HG03095 (cell line): Measurements from ENCODE around the gene ADCY7.
A peak's percentile ranks its signal among the peaks of the same experiment; 100 is the strongest.

ENCODE experiments used
- ATAC-seq: cut with Tn5 transposase; IDR thresholded peaks from one replicate; pipeline ENCODE4 v1.9.1; 2021; ENCODE audit warnings: moderate library complexity; ENCODE audit not compliant: unreplicated experiment

The ADCY7 gene

GRCh38 chr16:50279504-50279865, 13.1 kb downstream of the ADCY7 start:
- no peak for ATAC-seq

GRCh38 chr16:50280932-50281331, 14.6 kb downstream of the ADCY7 start:
- ATAC-seq, result no peak

DNA sequence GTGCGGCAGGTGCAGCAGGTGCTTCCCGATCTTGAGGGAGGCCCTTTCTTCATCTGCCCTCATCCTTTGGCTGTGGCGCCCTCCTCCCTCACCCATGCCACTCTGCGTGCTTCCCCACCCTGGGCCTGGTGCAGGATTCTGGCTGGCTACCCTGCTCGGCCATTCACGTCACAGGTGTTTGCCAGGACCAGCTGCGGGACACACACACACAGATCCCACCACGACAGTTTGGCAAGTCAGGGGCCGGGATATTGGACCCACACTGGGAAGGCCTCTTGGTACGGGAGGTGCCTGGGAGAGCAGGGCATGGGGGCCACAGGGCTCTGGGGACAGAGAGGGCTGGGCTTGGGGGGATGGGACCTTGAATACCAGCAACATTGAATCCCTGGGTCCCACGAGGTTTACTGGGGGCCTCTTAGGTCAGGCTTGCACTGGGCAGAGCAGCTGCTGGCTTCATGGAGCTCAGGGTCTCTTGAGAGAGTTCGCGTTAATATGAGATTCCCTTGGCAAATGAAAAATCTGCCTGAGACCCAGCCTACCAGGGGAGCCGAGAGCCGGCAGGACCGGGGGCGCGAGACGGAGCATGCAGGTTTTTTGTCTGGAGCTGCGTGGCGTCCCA, 15.1 kb downstream of the ADCY7 start:
- ATAC-seq, result peak; percentile 2

GRCh38 chr16:50282010-50282538, 15.7 kb downstream of the ADCY7 start:
- peak; percentile 91 for ATAC-seq

- ATAC-seq, result no peak
Observed at GRCh38 chr16:50282955-50283631, 16.7 kb downstream of the ADCY7 start.

DNA sequence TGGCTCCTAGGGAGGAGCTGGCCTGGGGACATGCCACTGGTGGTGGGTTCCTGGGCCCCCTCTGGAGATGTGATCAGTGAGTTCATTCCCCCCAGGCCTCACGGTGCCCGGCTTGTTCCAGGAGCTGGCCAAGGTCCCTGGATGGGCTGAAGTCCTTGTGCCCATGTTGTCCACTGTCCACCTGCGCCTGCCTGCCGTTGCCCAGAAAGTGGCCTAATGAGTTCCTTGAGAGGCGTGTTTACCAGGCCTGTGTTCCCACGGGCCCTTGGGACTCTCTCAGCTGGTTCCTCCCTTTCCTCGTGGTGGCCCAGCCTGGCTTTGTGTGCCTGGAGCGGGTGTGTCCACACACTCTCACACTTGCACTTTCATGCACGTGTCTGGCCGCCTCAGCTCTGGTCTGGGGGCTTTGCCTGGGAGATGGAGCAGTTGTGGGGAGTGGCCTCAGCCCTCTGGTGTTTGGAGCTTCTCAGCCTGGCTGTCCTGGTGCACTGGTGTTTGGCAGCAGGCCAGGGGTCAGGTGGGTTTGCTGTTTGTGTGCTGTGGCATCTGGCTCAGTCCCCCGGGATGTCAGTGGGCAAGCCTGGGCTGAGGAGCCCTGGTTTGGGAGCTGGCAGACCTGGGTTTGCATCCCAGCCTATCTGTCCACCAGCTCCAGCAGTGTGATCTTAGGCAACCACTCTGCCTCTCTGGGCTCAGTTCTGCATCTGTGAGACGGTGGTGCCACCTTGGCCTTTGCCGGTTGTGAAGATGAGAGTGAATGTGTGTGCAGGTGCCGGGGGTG, 18.0 kb downstream of the ADCY7 start:
- ATAC-seq, result no peak

- ATAC-seq, result no peak
Observed at GRCh38 chr16:50285406-50286003, 19.2 kb downstream of the ADCY7 start.

- no peak for ATAC-seq
Observed at GRCh38 chr16:50286681-50287080, 20.3 kb downstream of the ADCY7 start.

DNA sequence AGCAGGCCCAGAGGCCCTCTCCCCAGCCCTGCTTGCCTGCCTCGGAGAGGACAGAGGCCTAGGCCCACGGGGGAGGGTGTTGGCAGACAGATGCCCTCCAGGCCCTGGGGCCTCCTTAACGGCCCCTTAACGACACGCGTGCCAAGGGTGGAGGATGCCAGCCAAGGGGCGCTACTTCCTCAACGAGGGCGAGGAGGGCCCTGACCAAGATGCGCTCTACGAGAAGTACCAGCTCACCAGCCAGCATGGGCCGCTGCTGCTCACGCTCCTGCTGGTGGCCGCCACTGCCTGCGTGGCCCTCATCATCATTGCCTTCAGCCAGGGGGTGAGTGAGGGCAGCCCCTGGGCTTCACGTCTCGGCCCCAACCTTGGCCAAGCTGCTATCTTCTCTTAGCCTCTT, 21.7 kb downstream of the ADCY7 start:
- no peak for ATAC-seq

DNA sequence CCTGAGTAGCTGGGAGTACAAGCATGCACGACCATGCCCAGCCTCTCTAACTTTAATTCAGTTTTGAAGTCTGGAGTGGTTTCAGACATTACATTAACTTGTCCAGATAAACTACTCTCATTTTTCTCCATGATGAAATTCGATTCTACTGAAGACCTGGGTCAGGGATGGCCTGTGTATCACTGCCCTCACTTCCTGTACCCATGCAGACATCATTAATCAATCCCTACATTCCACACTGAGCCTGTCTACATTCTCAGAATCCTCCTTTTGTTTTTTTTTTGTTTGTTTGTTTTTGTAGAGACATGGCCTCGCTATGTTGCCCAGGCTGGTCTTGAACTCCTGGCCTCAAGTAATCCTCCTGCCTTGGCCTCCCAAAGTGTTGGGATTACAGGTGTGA, 22.6 kb downstream of the ADCY7 start:
- ATAC-seq, result no peak

GRCh38 chr16:50289950-50290764, 23.8 kb downstream of the ADCY7 start:
- ATAC-seq, result no peak

DNA sequence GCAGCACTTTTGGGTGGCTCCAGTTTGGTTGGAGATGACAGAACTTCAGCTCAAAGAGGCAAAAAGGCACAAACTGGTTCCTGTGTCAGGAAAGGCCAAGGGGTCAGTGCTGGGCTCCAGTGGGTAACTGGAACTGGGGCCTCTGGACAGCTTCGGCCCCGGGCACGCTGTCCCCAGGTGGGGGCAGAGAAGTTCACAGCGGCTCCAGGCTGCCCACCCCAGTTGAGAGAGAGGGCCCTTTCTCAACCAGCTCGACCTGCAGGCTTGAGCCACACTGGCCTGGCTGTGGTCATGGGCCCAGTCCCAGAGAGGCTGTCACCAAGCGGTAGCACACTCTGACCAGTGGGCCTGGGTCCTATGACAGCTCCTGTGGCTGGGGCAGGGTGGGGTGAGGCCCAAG, 24.5 kb downstream of the ADCY7 start:
- no peak for ATAC-seq

- ATAC-seq, result no peak
Observed at GRCh38 chr16:50291719-50292565, 25.6 kb downstream of the ADCY7 start.

DNA sequence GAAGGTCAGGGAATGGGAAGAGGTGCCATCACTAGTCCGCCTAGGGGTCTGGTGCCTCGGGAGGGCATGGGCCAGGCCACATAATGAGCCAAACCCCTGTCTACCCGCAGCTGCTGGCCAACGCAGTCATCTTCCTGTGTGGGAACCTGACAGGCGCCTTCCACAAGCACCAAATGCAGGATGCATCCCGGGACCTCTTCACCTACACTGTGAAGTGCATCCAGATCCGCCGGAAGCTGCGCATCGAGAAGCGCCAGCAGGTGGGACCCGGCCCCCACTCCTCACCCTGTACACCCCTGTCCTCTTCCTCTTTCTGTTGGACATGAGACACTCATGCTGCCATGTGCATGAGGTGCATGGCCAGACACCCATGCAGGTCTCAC, 26.2 kb downstream of the ADCY7 start:
- no peak for ATAC-seq

- no peak for ATAC-seq
Observed at GRCh38 chr16:50293041-50293783, 26.9 kb downstream of the ADCY7 start.

GRCh38 chr16:50293994-50294855, 27.9 kb downstream of the ADCY7 start:
- ATAC-seq, result no peak

- no peak for ATAC-seq
Observed at GRCh38 chr16:50294955-50295354, 28.6 kb downstream of the ADCY7 start.

GRCh38 chr16:50295541-50296132, 29.3 kb downstream of the ADCY7 start:
- ATAC-seq, result no peak
